H1 (cell line): Measurements from ENCODE around the gene TATDN2. TPM values are rescaled to one million over a fixed set of nuclear protein-coding genes. Genes with fewer than 3 reads are reported as not detected.

Experiments
- CTCF ChIA-PET: fragments of 300-600 bp; sonication (Branson Sonifier 250); formaldehyde crosslinking; loops from one replicate; lab custom pipeline; 2021; ENCODE audit not compliant: partially characterized antibody; lab: Charles Lee
- POLR2A ChIA-PET: fragments of 300-600 bp; sonication (Branson Sonifier 250); formaldehyde crosslinking; loops from one replicate; lab custom pipeline; 2021; ENCODE audit warnings: inconsistent platforms; ENCODE audit not compliant: partially characterized antibody; lab: Charles Lee
- DNase-seq, 2 experiments: peaks; one replicate each; pipeline versions ENCODE4 v3.0.0 to v3.0.0-alpha.2; 2010 to 2022; ENCODE audit warnings: low spot score in 2 of 2, low read depth in 1 of 2, mixed read lengths in 1 of 2
- FAIRE-seq: peaks from 2 replicates; lab custom pipeline; 2011; peaks lifted over from hg19 to GRCh38; lab: Jason Lieb, UNC
- H2AFZ ChIP-seq: 2 replicates; pipeline ENCODE4 v1.8.1; 2012; ENCODE audit warnings: low read length, inconsistent platforms
- H2AK5ac ChIP-seq: 2 replicates; pipeline ENCODE4 v1.6.1; 2013; ENCODE audit warnings: low read depth, low read length
- H2BK120ac ChIP-seq: replicated peaks from 2 replicates; pipeline ENCODE3; 2013; ENCODE audit warnings: low read depth, low read length, inconsistent platforms
- H2BK12ac ChIP-seq: 2 replicates; pipeline ENCODE4 v1.6.1; 2013; ENCODE audit warnings: low read depth, low read length
- H2BK15ac ChIP-seq: 2 replicates; pipeline ENCODE4 v1.6.1; 2013; ENCODE audit warnings: low read length
- H2BK20ac ChIP-seq: 2 replicates; pipeline ENCODE4 v1.6.1; 2013; ENCODE audit warnings: low read length
- H2BK5ac ChIP-seq: 2 replicates; pipeline ENCODE4 v1.6.1; 2013; ENCODE audit warnings: low read depth, low read length
- H3K14ac ChIP-seq: 2 replicates; pipeline ENCODE4 v1.6.1; 2013; ENCODE audit warnings: inconsistent platforms; ENCODE audit not compliant: insufficient read length
- H3K18ac ChIP-seq: 2 replicates; pipeline ENCODE4 v1.6.1; 2013; ENCODE audit warnings: low read length; ENCODE audit errors: extremely low read depth
- H3K23ac ChIP-seq: 2 replicates; pipeline ENCODE4 v1.6.1; 2013; ENCODE audit warnings: inconsistent platforms; ENCODE audit not compliant: insufficient read length
- H3K23me2 ChIP-seq: 2 replicates; pipeline ENCODE4 v1.6.1; 2013; ENCODE audit warnings: low read depth, low read length
- H3K27ac ChIP-seq: 2 replicates; pipeline ENCODE4 v1.6.1; 2011; ENCODE audit warnings: low read depth, low read length, inconsistent platforms
- H3K27me3 ChIP-seq, 4 experiments: replicated peaks in 1 of 4; 1 replicate in 1 of 4; 2 replicates in 3 of 4; pipeline versions ENCODE4 v1.6.1 to v1.8.1; 2011 to 2013; ENCODE audit warnings: low read length in 3 of 4, mild to moderate bottlenecking in 3 of 4, inconsistent platforms in 2 of 4, mixed read lengths in 2 of 4, moderate library complexity in 1 of 4; ENCODE audit not compliant: control insufficient read depth in 3 of 4, insufficient read depth in 3 of 4; ENCODE audit errors: extremely low read depth in 1 of 4
- H3K36me3 ChIP-seq, 4 experiments: 2 replicates each; pipeline versions ENCODE4 v1.6.1 to v1.8.1; 2011 to 2013; ENCODE audit warnings: mild to moderate bottlenecking in 4 of 4, low read length in 3 of 4, moderate library complexity in 2 of 4, control low read depth in 1 of 4, inconsistent platforms in 1 of 4; ENCODE audit not compliant: insufficient read depth in 4 of 4, control insufficient read depth in 2 of 4
- H3K4ac ChIP-seq: replicated peaks from 2 replicates; pipeline ENCODE3; 2013; ENCODE audit warnings: low read length, low read depth, mixed read lengths, inconsistent platforms; ENCODE audit not compliant: insufficient read length
- H3K4me1 ChIP-seq, 4 experiments: replicated peaks in 1 of 4; 1 replicate in 1 of 4; 2 replicates in 3 of 4; pipeline versions ENCODE4 v1.6.1 to v1.8.1; 2011 to 2013; ENCODE audit warnings: low read length in 3 of 4, inconsistent platforms in 2 of 4, mixed read lengths in 1 of 4; ENCODE audit not compliant: insufficient read depth in 4 of 4, control insufficient read depth in 3 of 4
- H3K4me2 ChIP-seq, 2 experiments: 2 replicates each; pipeline versions ENCODE4 v1.6.1 to v1.8.1; 2011 to 2013; ENCODE audit warnings: low read depth in 2 of 2, low read length in 2 of 2, control low read depth in 1 of 2, inconsistent platforms in 1 of 2, mild to moderate bottlenecking in 1 of 2; ENCODE audit not compliant: insufficient read depth in 1 of 2
- H3K4me3 ChIP-seq, 4 experiments: fragments of 200-600, 300-600 bp in 1 of 4; sonication (generic), shearing (Covaris generic), sonication (Bioruptor Twin) in 1 of 4; 2 replicates each; pipeline versions ENCODE4 v1.5.1 to v1.8.1; 2011 to 2016; ENCODE audit warnings: low read length in 4 of 4, low read depth in 3 of 4, control low read depth in 2 of 4, inconsistent platforms in 2 of 4, mild to moderate bottlenecking in 2 of 4, mixed read lengths in 1 of 4, moderate library complexity in 1 of 4; ENCODE audit not compliant: insufficient read depth in 2 of 4; ENCODE audit errors: extremely low read depth in 1 of 4
- H3K56ac ChIP-seq: replicated peaks from 2 replicates; pipeline ENCODE3; 2013; ENCODE audit warnings: low read depth, mild to moderate bottlenecking, mixed read lengths, low read length, inconsistent platforms; ENCODE audit not compliant: insufficient read length
- H3K79me1 ChIP-seq: 2 replicates; pipeline ENCODE4 v1.6.1; 2013; ENCODE audit warnings: low read depth, low read length, control low read depth
- H3K79me2 ChIP-seq, 2 experiments: 2 replicates each; pipeline versions ENCODE4 v1.6.1 to v1.8.1; 2012 to 2013; ENCODE audit warnings: low read length in 2 of 2, mild to moderate bottlenecking in 2 of 2, inconsistent platforms in 1 of 2; ENCODE audit not compliant: insufficient read depth in 2 of 2, control insufficient read depth in 1 of 2
- H3K9ac ChIP-seq, 4 experiments: replicated peaks in 1 of 4; 1 replicate in 1 of 4; 2 replicates in 3 of 4; pipeline versions ENCODE4 v1.6.1 to v1.8.1; 2011 to 2013; ENCODE audit warnings: low read depth in 3 of 4, low read length in 3 of 4, control low read depth in 2 of 4, mild to moderate bottlenecking in 2 of 4, moderate library complexity in 2 of 4, inconsistent platforms in 1 of 4; ENCODE audit errors: extremely low read depth in 1 of 4
- H3K9me3 ChIP-seq, 2 experiments: 2 replicates each; pipeline versions ENCODE4 v1.6.1 to v1.8.1; 2012 to 2013; ENCODE audit warnings: mild to moderate bottlenecking in 2 of 2, moderate library complexity in 2 of 2, control low read depth in 1 of 2, inconsistent platforms in 1 of 2, low read depth in 1 of 2, low read length in 1 of 2, mixed read lengths in 1 of 2; ENCODE audit not compliant: insufficient read depth in 2 of 2
- H4K20me1 ChIP-seq, 2 experiments: replicated peaks in 1 of 2; 2 replicates each; pipeline versions ENCODE3 to v1.8.1; 2011 to 2013; ENCODE audit warnings: inconsistent platforms in 2 of 2, low read length in 2 of 2, mild to moderate bottlenecking in 1 of 2; ENCODE audit not compliant: insufficient read depth in 2 of 2, control insufficient read depth in 1 of 2
- H4K5ac ChIP-seq: 2 replicates; pipeline ENCODE4 v1.6.1; 2013; ENCODE audit warnings: low read length, low read depth, mixed read lengths, inconsistent platforms; ENCODE audit not compliant: insufficient read length
- H4K8ac ChIP-seq: 2 replicates; pipeline ENCODE4 v1.8.0; 2013; ENCODE audit warnings: mild to moderate bottlenecking, moderate library complexity, low read length, inconsistent platforms; ENCODE audit not compliant: insufficient read depth; ENCODE audit errors: extremely low read depth
- H4K91ac ChIP-seq: replicated peaks from 2 replicates; pipeline ENCODE3; 2013; ENCODE audit warnings: low read length, mixed read lengths, inconsistent platforms; ENCODE audit not compliant: insufficient read length
- GTF2F1 ChIP-seq: IDR thresholded peaks from 2 replicates; pipeline ENCODE4 v1.6.1; 2012; ENCODE audit warnings: low read depth, low read length, improper control_type of control experiment, borderline replicate concordance
- HDAC2 ChIP-seq, 2 experiments: fragments of 300-600 bp in 1 of 2; sonication (generic) in 1 of 2; IDR thresholded peaks; 2 replicates each; pipeline ENCODE4 v1.6.1; 2011 to 2012; ENCODE audit warnings: low read depth in 2 of 2, low read length in 2 of 2, mild to moderate bottlenecking in 2 of 2, moderate library complexity in 2 of 2, borderline replicate concordance in 1 of 2, inconsistent platforms in 1 of 2
- NANOG ChIP-seq: IDR thresholded peaks from 2 replicates; pipeline ENCODE4 v1.6.1; 2011; ENCODE audit warnings: low read length, low read depth, mild to moderate bottlenecking, inconsistent platforms; ENCODE audit not compliant: insufficient read depth, poor library complexity, severe bottlenecking
- NRF1 ChIP-seq: IDR thresholded peaks from 2 replicates; pipeline ENCODE4 v1.6.1; 2011; ENCODE audit warnings: mild to moderate bottlenecking, low read depth, low read length, improper control_type of control experiment
- SP2 ChIP-seq: IDR thresholded peaks from 2 replicates; pipeline ENCODE4 v1.6.1; 2012; ENCODE audit warnings: mild to moderate bottlenecking, low read length, inconsistent platforms
- WGBS, 2 experiments: shearing (Covaris generic) in 1 of 2; methylation state at CpG; one replicate each; pipeline versions ENCODE4 v1.1.6 to v1.1.7; 2013 to 2015; ENCODE audit warnings: low lambda C conversion rate in 2 of 2, mixed read lengths in 2 of 2, inconsistent platforms in 1 of 2, low coverage in 1 of 2, missing lambda C conversion rate in 1 of 2; ENCODE audit not compliant: insufficient replicate concordance in 2 of 2, insufficient coverage in 1 of 2, insufficient read length in 1 of 2; ENCODE audit errors: extremely low coverage in 1 of 2, missing lambda C conversion rate in 1 of 2; 5-methylcytosine and 5-hydroxymethylcytosine counted together
- polyA plus RNA-seq, 7 experiments: library from polyadenylated mRNA; depleted of rRNA in 3 of 7; stranded (reverse) in 5 of 7; unstranded in 2 of 7; fragments of >200 nt in 5 of 7; fragments of 200-250 nt in 2 of 7; gene quantifications; 1 replicate in 5 of 7; 2 replicates in 1 of 7; 4 replicates in 1 of 7; pipeline versions ENCODE4 v1.2.1 to v1.2.3, GENCODE V29; 2011 to 2013; ENCODE audit warnings: missing spikeins in 2 of 7, mixed read lengths in 2 of 7
- total RNA-seq: library from RNA; stranded (reverse); fragmentation: NEBNext Ultra II Directional; extraction: Animal tissue kit (Norgen Biotek cat#: 25700); gene quantifications from 2 replicates; pipeline ENCODE4 v1.2.1, GENCODE V29; 2021

Gene TATDN2
- total and polyA plus RNA-seq, 2 of the 8 experiments (the other 6 are each of a cell fraction or from before 2014, with no cell fraction given), result 12.1 to 34.8 TPM

- H2BK120ac ChIP-seq, result no peak within 1 kb of the TSS
- no peaks in the 10 kb centered on the region for H3K79me2 ChIP-seq
- FAIRE-seq (no peak), DNase-seq (no peak)
- H2BK20ac ChIP-seq, result no peak within 1 kb of the TSS
- H3K4me3 ChIP-seq, result no peak within 1 kb of the TSS
- H3K4me1 ChIP-seq, result no peaks in the 10 kb centered on the region; a peak in 2 of 7 replicates
- H2BK5ac ChIP-seq, result no peak within 1 kb of the TSS
- no peak within 1 kb of the TSS for H3K56ac ChIP-seq
- H2BK12ac ChIP-seq, result no peak within 1 kb of the TSS
- no peak within 1 kb of the TSS for H4K8ac ChIP-seq
- H2AFZ ChIP-seq, result no peak within 1 kb of the TSS
- no peak within 1 kb of the TSS for H3K27ac ChIP-seq
- WGBS, 2 experiments, result 93% methylated on average over 12 of the region's 12 CpGs; no CpG with 5 or more reads in 1 of the 2 experiments
- TF ChIP-seq HDAC2 (IDR thresholded peaks at IDR 0.05; ENCODE audit: borderline replicate concordance in 1 of 2, low read depth in 2 of 2, low read length in 2 of 2), result no peak
- TF ChIP-seq GTF2F1, result no peak
- TF ChIP-seq NRF1, result no peak
- no peak for TF ChIP-seq SP2
- no peak for TF ChIP-seq NANOG
- ChIA-PET CTCF (interaction anchor here (0.9 to 2.0 kb wide), 5 partner anchors 10 to 446 kb away, joined by 3 to 5 read pairs (median 3); no protein-coding TSS in a partner anchor), POLR2A (interaction anchor here (1.1 to 1.9 kb wide), 5 partner anchors 9 to 22 kb away, joined by 3 to 6 read pairs (median 4); no protein-coding TSS in a partner anchor)
- no peaks in the 10 kb centered on the region for H3K23me2 ChIP-seq
- H3K9ac ChIP-seq, result no peak within 1 kb of the TSS
- H3K36me3 ChIP-seq, result peaks cover 0 to 4% (median 4%) of the 10 kb centered on the region in 4 experiments; a peak in 6 of 8 replicates
- no peak within 1 kb of the TSS for H3K4me2 ChIP-seq
- no peaks in the 10 kb centered on the region; the same call in 1 of the 2 replicates for H3K79me1 ChIP-seq
- H2AK5ac ChIP-seq, result no peak within 1 kb of the TSS
- H3K14ac ChIP-seq, result no peak within 1 kb of the TSS
- no peak within 1 kb of the TSS for H3K18ac ChIP-seq
- H3K23ac ChIP-seq, result no peak within 1 kb of the TSS
- H4K5ac ChIP-seq, result no peak within 1 kb of the TSS
- H3K27me3 ChIP-seq, result no peaks in the 10 kb centered on the region
- no peak within 1 kb of the TSS for H2BK15ac ChIP-seq
- H3K4ac ChIP-seq, result no peak within 1 kb of the TSS
- no peaks in the 10 kb centered on the region for H3K9me3 ChIP-seq
- H4K20me1 ChIP-seq, result peaks cover 0 to 2% of the 10 kb centered on the region in 2 experiments
- H4K91ac ChIP-seq, result no peak within 1 kb of the TSS
Measured at GRCh38 chr3:10292505-10293419, 44.5 kb downstream of the TATDN2 start, which contains the start of gene GHRL. GHRL (minus strand) TSS chr3:10292947; CDS start chr3:10290180, 2,767 bp downstream.
